Progenitor cell of endocrine pancreas (in vitro differentiated cells): ENCODE results near the gene DCAF15. TPM values are rescaled to one million over a fixed set of nuclear protein-coding genes. Genes with fewer than 3 reads are reported as not detected.

Experiments used
- DNase-seq: peaks from one replicate; pipeline ENCODE4 v3.0.0; 2021; ENCODE audit warnings: low spot score; ENCODE audit not compliant: unreplicated experiment
- H3K27ac Mint-ChIP-seq: 2 replicates; pipeline ENCODE4 v1.8.0; 2021; ENCODE audit warnings: mild to moderate bottlenecking, moderate library complexity, mixed read lengths
- H3K27me3 Mint-ChIP-seq: 2 replicates; pipeline ENCODE4 v1.8.0; 2021; ENCODE audit warnings: mixed read lengths
- H3K36me3 Mint-ChIP-seq: 2 replicates; pipeline ENCODE4 v1.8.0; 2022; ENCODE audit warnings: mixed read lengths; ENCODE audit not compliant: insufficient read depth
- H3K4me1 Mint-ChIP-seq: 2 replicates; pipeline ENCODE4 v1.8.0; 2021; ENCODE audit warnings: low read depth, mixed read lengths
- H3K4me3 Mint-ChIP-seq: 2 replicates; pipeline ENCODE4 v1.8.0; 2021; ENCODE audit warnings: low read depth, mild to moderate bottlenecking, moderate library complexity, mixed read lengths
- H3K9me3 Mint-ChIP-seq: 2 replicates; pipeline ENCODE4 v1.8.0; 2021; ENCODE audit warnings: low read depth, mixed read lengths
- long read RNA-seq: library from polyadenylated mRNA; unstranded; transcript quantifications from one replicate; pipeline ENCODE4 v2.0.0, GENCODE V29; 2020
- total RNA-seq: library from RNA; stranded (reverse); gene quantifications from 2 replicates; pipeline ENCODE4 v1.2.1, GENCODE V29; 2021
- TF ChIP-seq, protein P1 (sequence below): fragments of 200-600 bp; sonication (generic); IDR thresholded peaks from one replicate; pipeline ENCODE4 v1.5.0; 2021; ENCODE audit warnings: antibody characterized with exemption, mild to moderate bottlenecking; ENCODE audit not compliant: unreplicated experiment

The DCAF15 gene, protein sequence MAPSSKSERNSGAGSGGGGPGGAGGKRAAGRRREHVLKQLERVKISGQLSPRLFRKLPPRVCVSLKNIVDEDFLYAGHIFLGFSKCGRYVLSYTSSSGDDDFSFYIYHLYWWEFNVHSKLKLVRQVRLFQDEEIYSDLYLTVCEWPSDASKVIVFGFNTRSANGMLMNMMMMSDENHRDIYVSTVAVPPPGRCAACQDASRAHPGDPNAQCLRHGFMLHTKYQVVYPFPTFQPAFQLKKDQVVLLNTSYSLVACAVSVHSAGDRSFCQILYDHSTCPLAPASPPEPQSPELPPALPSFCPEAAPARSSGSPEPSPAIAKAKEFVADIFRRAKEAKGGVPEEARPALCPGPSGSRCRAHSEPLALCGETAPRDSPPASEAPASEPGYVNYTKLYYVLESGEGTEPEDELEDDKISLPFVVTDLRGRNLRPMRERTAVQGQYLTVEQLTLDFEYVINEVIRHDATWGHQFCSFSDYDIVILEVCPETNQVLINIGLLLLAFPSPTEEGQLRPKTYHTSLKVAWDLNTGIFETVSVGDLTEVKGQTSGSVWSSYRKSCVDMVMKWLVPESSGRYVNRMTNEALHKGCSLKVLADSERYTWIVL
- total RNA-seq = 57.3 and 65.5 TPM in 2 replicates
- long read RNA-seq = 0 reads

DNA sequence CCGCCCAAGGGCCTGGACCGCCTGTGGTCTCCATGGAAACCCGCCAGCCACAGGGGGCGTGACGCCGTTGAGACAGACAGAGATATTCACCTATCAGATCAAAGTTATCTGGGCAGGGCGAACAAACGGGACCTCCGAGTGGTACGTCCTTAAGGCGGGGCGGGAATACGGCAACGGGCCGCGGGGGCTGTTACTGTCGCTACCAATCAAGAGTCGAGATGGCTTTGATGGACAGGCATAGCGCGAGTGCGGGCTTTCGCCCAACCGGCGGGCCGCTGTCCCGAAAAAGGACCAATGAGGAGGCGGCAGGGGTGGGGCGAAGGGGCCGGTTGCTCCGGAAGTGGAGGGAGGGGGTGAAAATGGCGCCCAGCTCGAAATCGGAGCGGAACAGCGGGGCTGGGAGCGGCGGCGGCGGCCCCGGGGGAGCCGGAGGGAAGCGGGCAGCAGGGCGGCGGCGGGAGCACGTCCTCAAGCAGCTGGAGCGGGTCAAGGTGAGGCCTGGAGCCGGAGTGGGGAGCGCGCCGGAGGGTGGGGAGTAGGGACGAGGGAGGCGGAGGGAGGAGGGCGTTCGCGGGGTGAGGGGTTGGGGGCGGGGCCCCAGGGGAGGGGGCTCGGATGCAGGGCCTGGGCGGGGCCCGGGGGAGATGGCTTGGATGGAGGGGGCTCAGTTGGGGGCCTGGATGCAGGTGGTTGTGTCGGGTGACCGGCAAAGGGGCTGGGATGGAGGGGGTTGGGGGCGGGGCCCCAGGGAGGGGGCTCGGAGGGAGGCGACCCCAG is at the start of gene DCAF15:
DCAF15 (plus strand) TSS at position 356 of the 777 bp plus-strand sequence; CDS start at position 360, 4 bp downstream.
- Mint-ChIP-seq H3K9me3 (no peaks in the 10 kb centered on the region), H3K27me3 (no peaks in the 10 kb centered on the region), H3K27ac (peak within 1 kb of the TSS; percentile 88), H3K4me3 (peak within 1 kb of the TSS; percentile 86), H3K4me1 (peaks cover 5% of the 10 kb centered on the region), H3K36me3 (no peaks in the 10 kb centered on the region)
- DNase-seq = peak; percentile 98
- TF ChIP-seq, protein P1, sequence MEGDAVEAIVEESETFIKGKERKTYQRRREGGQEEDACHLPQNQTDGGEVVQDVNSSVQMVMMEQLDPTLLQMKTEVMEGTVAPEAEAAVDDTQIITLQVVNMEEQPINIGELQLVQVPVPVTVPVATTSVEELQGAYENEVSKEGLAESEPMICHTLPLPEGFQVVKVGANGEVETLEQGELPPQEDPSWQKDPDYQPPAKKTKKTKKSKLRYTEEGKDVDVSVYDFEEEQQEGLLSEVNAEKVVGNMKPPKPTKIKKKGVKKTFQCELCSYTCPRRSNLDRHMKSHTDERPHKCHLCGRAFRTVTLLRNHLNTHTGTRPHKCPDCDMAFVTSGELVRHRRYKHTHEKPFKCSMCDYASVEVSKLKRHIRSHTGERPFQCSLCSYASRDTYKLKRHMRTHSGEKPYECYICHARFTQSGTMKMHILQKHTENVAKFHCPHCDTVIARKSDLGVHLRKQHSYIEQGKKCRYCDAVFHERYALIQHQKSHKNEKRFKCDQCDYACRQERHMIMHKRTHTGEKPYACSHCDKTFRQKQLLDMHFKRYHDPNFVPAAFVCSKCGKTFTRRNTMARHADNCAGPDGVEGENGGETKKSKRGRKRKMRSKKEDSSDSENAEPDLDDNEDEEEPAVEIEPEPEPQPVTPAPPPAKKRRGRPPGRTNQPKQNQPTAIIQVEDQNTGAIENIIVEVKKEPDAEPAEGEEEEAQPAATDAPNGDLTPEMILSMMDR = no peak

DNA sequence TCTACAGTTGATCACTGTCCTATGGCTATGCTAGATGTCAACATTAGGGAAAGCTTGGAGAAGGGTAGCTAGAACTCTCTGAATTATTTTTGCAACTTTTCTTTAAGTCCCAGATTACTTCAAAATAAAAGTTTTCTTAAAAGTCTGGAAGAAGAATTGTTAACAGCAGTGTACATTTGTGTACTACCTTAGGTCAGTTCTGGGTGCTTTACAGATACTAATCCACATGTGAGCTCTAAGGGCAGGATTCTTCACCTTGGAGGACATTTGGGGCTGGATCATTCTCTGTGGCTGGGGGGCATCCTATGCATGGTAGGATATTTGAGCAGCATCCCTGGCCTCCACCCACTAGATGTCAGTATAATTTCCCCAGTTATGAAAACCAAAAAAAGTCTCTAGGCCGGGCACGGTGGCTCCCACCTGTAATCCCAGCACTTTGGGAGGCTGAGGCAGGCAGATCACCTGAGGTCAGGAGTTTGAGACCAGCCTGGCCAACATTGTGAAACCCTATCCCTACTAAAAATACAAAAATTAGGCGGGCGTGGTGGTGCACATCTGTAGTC is 49.2 kb upstream of the DCAF15 start:
- Mint-ChIP-seq H3K9me3 (no peaks in the 10 kb centered on the region), H3K4me1 (peaks cover 5% of the 10 kb centered on the region), H3K4me3 (no peak overlapping the region), H3K27ac (no peak overlapping the region), H3K36me3 (no peaks in the 10 kb centered on the region), H3K27me3 (peaks cover 3% of the 10 kb centered on the region)
- no peak for DNase-seq
- TF ChIP-seq, protein P1 = no peak

DNA sequence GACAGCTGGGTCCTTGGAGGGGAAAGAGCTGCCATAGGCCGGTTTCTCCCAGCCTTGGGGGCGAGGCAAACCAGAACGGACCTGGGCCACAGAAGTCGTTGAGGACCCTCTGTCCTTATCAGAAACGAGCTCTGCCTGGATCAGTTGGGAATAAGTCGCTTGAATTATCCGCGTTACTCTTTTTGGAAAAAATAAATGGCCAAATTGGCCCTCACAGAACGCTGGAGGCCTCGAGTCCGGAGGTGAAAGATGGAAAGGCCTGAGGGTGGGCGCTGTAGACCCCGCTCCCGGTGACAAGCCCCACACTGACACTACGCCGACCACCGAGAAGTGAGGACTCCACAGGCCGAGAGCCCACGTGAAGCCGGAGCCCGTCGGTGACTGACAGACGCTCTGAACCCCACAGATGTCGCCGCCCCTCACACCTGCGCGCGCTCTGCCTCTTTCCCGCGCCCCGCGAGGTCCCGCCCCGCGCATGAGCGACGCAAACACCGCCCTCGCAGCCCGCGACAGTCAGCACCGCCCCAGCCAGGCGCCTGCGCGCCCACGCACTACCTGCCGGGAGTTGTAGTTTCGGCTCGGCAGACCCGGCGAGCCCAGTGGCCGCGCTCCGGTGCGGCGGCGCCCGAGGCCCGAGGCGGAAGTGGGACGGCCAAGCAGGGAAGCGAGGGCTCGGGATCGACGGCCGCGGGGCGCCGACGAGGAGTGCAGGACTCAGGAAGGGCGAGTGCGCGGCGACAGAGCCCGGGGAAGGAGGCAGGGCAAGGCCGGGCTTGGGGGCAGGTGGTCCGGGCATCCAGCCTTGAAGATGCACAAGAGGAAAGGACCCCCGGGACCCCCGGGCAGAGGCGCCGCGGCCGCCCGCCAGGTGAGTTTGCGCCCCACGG is 46.4 kb upstream of the DCAF15 start, which contains the start of the genes BRME1 and CC2D1A:
BRME1 (minus strand) TSS at position 484 of the 887 bp plus-strand sequence. CDS start 1,225 bp downstream, outside the sequence.
CC2D1A (plus strand) TSS at position 568 of the 887 bp plus-strand sequence; CDS start at position 809, 241 bp downstream.
- H3K4me1 Mint-ChIP-seq = peaks cover 5% of the 10 kb centered on the region
- DNase-seq = peak; percentile 88
- H3K36me3 Mint-ChIP-seq = peaks cover 7% of the 10 kb centered on the region
- peak within 1 kb of the TSS; percentile 84 for H3K4me3 Mint-ChIP-seq
- H3K27me3 Mint-ChIP-seq = peaks cover 3% of the 10 kb centered on the region
- TF ChIP-seq, protein P1 = peak; percentile 20
- peak within 1 kb of the TSS; percentile 62 for H3K27ac Mint-ChIP-seq
- H3K9me3 Mint-ChIP-seq = no peaks in the 10 kb centered on the region

DNA sequence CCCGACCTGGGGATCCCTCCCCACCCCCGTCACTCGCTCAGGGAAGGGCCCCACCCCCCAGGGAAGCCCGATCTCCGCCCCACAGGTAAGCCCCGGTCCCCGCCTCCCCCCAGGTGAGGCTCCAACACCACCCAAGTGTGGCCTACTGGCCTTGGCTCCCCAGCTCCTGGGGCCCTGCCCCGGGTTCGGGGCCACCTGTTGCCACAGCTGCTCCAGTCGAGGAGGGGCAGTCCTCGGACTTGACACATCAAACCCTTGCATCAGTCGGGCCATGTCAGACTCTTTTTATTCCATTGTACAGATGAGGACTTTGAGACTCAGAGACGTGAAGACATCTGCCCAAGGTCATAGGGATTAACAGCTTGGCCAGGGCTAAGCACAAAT is 45.8 kb upstream of the DCAF15 start:
- no peak for DNase-seq
- Mint-ChIP-seq H3K9me3 (no peaks in the 10 kb centered on the region), H3K36me3 (peaks cover 8% of the 10 kb centered on the region), H3K4me1 (peaks cover 5% of the 10 kb centered on the region), H3K27me3 (peaks cover 3% of the 10 kb centered on the region), H3K27ac (peak overlapping the region; percentile 31), H3K4me3 (peak overlapping the region; percentile 84)
- TF ChIP-seq, protein P1 = no peak
